ENCODE results near the gene MAML1. TPM values are rescaled to one million over a fixed set of nuclear protein-coding genes. Genes with fewer than 3 reads are reported as not detected.

Gene MAML1
- total RNA-seq, 4 donors from 2014 or later, result 31.8 to 51.3 (median 36.8) TPM

GRCh38 chr5:179716286-179716685, 16.3 kb upstream of the MAML1 start:
- no peak for TF ChIP-seq CTCF (IDR thresholded peaks at IDR 0.05)
- TF ChIP-seq POLR2A (IDR thresholded peaks at IDR 0.05), result no peak
- no peak for TF ChIP-seq EP300 (IDR thresholded peaks at IDR 0.05)
- no peak for TF ChIP-seq POLR2AphosphoS5 (IDR thresholded peaks at IDR 0.05)
- Histone ChIP-seq H3K27me3 (no peaks in the 10 kb centered on the region), H3K9me3 (no peaks in the 10 kb centered on the region), H3K4me3 (no peak overlapping the region), H3K36me3 (peaks cover 3 to 95% of the 10 kb centered on the region in 2 donors), H3K4me1 (no peaks in the 10 kb centered on the region), H3K27ac (no peak overlapping the region)
- WGBS, 2 donors (ENCODE audit: low coverage in 1 of 2), result 86 to 100% methylated on average over 1 of the region's 1 CpG
- ATAC-seq, result no peak

GRCh38 chr5:179720222-179720621, 12.4 kb upstream of the MAML1 start:
- no peak for ATAC-seq
- WGBS, 2 donors (ENCODE audit: low coverage in 1 of 2), result 71 to 83% methylated on average over 1 to 2 of the region's 2 CpGs
- TF ChIP-seq EP300 (IDR thresholded peaks at IDR 0.05), result no peak
- TF ChIP-seq CTCF (IDR thresholded peaks at IDR 0.05), result no peak
- no peak for TF ChIP-seq POLR2AphosphoS5 (IDR thresholded peaks at IDR 0.05)
- no peak for TF ChIP-seq POLR2A (IDR thresholded peaks at IDR 0.05)
- Histone ChIP-seq H3K27ac (no peak overlapping the region), H3K9me3 (no peaks in the 10 kb centered on the region), H3K4me3 (no peak overlapping the region), H3K36me3 (peaks cover 3 to 98% of the 10 kb centered on the region in 2 donors), H3K27me3 (no peaks in the 10 kb centered on the region), H3K4me1 (no peaks in the 10 kb centered on the region)

- Histone ChIP-seq H3K36me3 (peaks cover 0 to 100% of the 10 kb centered on the region in 2 donors), H3K27ac (no peak overlapping the region)
- no peak for ATAC-seq
Measured at GRCh38 chr5:179724163-179724562, 8.5 kb upstream of the MAML1 start.

GRCh38 chr5:179727106-179727505, 5.5 kb upstream of the MAML1 start:
- Histone ChIP-seq H3K4me3 (no peak overlapping the region), H3K36me3 (peaks cover 0 to 90% of the 10 kb centered on the region in 2 donors), H3K27ac (no peak overlapping the region), H3K27me3 (no peaks in the 10 kb centered on the region), H3K9me3 (no peaks in the 10 kb centered on the region), H3K4me1 (peaks cover 0 to 10% (median 3%) of the 10 kb centered on the region in 3 donors)
- TF ChIP-seq POLR2A (IDR thresholded peaks at IDR 0.05) (no peak), CTCF (IDR thresholded peaks at IDR 0.05) (no peak), EP300 (IDR thresholded peaks at IDR 0.05) (no peak), POLR2AphosphoS5 (IDR thresholded peaks at IDR 0.05) (no peak)
- WGBS, 2 donors (ENCODE audit: low coverage in 1 of 2), result 83 to 95% methylated on average over 3 to 6 of the region's 6 CpGs
- ATAC-seq, result no peak

More at GRCh38 chr5:179724163-179724562, 8.5 kb upstream of the MAML1 start:
- no peaks in the 10 kb centered on the region for H3K27me3 ChIP-seq
- TF ChIP-seq POLR2AphosphoS5 (IDR thresholded peaks at IDR 0.05), result no peak
- TF ChIP-seq EP300 (IDR thresholded peaks at IDR 0.05), result no peak
- no peak for TF ChIP-seq POLR2A (IDR thresholded peaks at IDR 0.05)
- TF ChIP-seq CTCF (IDR thresholded peaks at IDR 0.05), result no peak
- no peaks in the 10 kb centered on the region for H3K4me1 ChIP-seq
- no peaks in the 10 kb centered on the region for H3K9me3 ChIP-seq
- no peak overlapping the region for H3K4me3 ChIP-seq
- 86 to 96% methylated on average over 4 of the region's 4 CpGs for WGBS, 2 donors (ENCODE audit: low coverage in 1 of 2)

GRCh38 chr5:179729303-179729702, 3.3 kb upstream of the MAML1 start:
- Histone ChIP-seq H3K4me3 (no peak overlapping the region), H3K4me1 (peaks cover 2 to 19% (median 8%) of the 10 kb centered on the region in 3 donors), H3K36me3 (peaks cover 0 to 68% of the 10 kb centered on the region in 2 donors), H3K27me3 (no peaks in the 10 kb centered on the region), H3K9me3 (no peaks in the 10 kb centered on the region), H3K27ac (no peak overlapping the region)
- ATAC-seq, result no peak
- WGBS, 2 donors (ENCODE audit: low coverage in 1 of 2), result 76 to 79% methylated on average over 4 of the region's 4 CpGs
- TF ChIP-seq POLR2A (IDR thresholded peaks at IDR 0.05), result no peak

All from gastroesophageal sphincter (tissue), 4 donors.